Psoas muscle (tissue), 8 donors: ENCODE measurements around the gene GTF2F1. TPM values are rescaled to one million over a fixed set of nuclear protein-coding genes. Genes with fewer than 3 reads are reported as not detected.
"Not testable (repeated sequence)": the region's sequence is repeated elsewhere in the genome, so short reads cannot be mapped to it uniquely, and the experiment has no call there.

Experiments
- ATAC-seq, 4 donors: fragments of 200-7000 bp; cut with Tn5 transposase; one replicate each; pipeline ENCODE4 v1.9.1; 2020; ENCODE audit warnings: moderate library complexity in 3 of 4, mild to moderate bottlenecking in 2 of 4
- DNase-seq, 2 donors: peaks; one replicate each; pipeline ENCODE4 v3.0.0-alpha.2; 2020
- H3K27ac ChIP-seq: fragments of 200-600 bp; one replicate; pipeline ENCODE4 v1.8.0; 2022
- H3K27me3 ChIP-seq, 3 donors: fragments of 200-600 bp in 1 of 3; one replicate each; pipeline versions ENCODE4 v1.6.1 to v1.8.0; 2013 to 2022; ENCODE audit warnings: low read length in 2 of 3, mild to moderate bottlenecking in 2 of 3, moderate library complexity in 1 of 3; ENCODE audit not compliant: insufficient read depth in 3 of 3
- H3K36me3 ChIP-seq, 2 donors: fragments of 200-600 bp in 1 of 2; one replicate each; pipeline versions ENCODE4 v1.6.1 to v1.8.0; 2013 to 2022; ENCODE audit warnings: low read depth in 1 of 2, mild to moderate bottlenecking in 1 of 2, moderate library complexity in 1 of 2; ENCODE audit not compliant: insufficient read depth in 1 of 2
- H3K4me1 ChIP-seq: fragments of 200-600 bp; one replicate; pipeline ENCODE4 v1.8.0; 2022
- H3K4me3 ChIP-seq: fragments of 200-600 bp; one replicate; pipeline ENCODE4 v1.8.0; 2022; ENCODE audit warnings: mild to moderate bottlenecking
- H3K9me3 ChIP-seq: fragments of 200-600 bp; one replicate; pipeline ENCODE4 v1.8.0; 2022
- WGBS, 3 donors: extraction: QIAGEN DNeasy Blood & Tissue Kit; methylation state at CpG; one replicate each; pipeline versions ENCODE4 v1.1.6 to v1.1.7; 2013; 5-methylcytosine and 5-hydroxymethylcytosine counted together
- intact Hi-C, 2 donors: fragments of 100-400 bp; cut with DNase I; formaldehyde crosslinking; loops; one replicate each; pipeline versions ENCODE4 v1.11.0 to v1.14.2; 2022
- polyA plus RNA-seq, 3 donors: library from polyadenylated mRNA; stranded (reverse); fragments of 200-250 nt; gene quantifications; one replicate each; pipeline ENCODE4 v1.2.3, GENCODE V29; 2013
- total RNA-seq, 4 donors: library from RNA; stranded (reverse); fragmentation: NEBNext Ultra II Directional in 2 of 4; extraction: Animal tissue kit (Norgen Biotek cat#: 25700) in 2 of 4; gene quantifications; one replicate each; pipeline versions ENCODE4 v1.2.1 to v1.2.4, GENCODE V29; 2021 to 2023
- TF ChIP-seq, protein P1 (sequence below): fragments of 200-600 bp; IDR thresholded peaks from one replicate; pipeline ENCODE4 v1.8.0; 2022; ENCODE audit warnings: antibody characterized with exemption
- donor health status: healthy with polysubstance abuse.
- donor health status: DM: no; HTN: no; CAD: no; lungs with moderate emphysema.
- donor health status: Bipolar disorder and iron deficiency.
- donor health status: healthy.
- donor health status: DM: yes; HTN: yes; CAD: no.
- donor health status: DM: no; HTN: no; CAD: no.
- donor health status: DM: no; HTN: no; CAD: no.
- donor health status: DM: yes; HTN: yes; CAD: no.

Gene GTF2F1
- total and polyA plus RNA-seq, 7 donors, result 23.7 to 60.0 (median 33.8) TPM

GRCh38 chr19:6433663-6434062 is 40.7 kb upstream of the GTF2F1 start, which contains the start of gene SLC25A41:
TSS of gene SLC25A41 (minus strand) at chr19:6433763. CDS start at chr19:6433693, 70 bp downstream.
- TF ChIP-seq, protein P1, sequence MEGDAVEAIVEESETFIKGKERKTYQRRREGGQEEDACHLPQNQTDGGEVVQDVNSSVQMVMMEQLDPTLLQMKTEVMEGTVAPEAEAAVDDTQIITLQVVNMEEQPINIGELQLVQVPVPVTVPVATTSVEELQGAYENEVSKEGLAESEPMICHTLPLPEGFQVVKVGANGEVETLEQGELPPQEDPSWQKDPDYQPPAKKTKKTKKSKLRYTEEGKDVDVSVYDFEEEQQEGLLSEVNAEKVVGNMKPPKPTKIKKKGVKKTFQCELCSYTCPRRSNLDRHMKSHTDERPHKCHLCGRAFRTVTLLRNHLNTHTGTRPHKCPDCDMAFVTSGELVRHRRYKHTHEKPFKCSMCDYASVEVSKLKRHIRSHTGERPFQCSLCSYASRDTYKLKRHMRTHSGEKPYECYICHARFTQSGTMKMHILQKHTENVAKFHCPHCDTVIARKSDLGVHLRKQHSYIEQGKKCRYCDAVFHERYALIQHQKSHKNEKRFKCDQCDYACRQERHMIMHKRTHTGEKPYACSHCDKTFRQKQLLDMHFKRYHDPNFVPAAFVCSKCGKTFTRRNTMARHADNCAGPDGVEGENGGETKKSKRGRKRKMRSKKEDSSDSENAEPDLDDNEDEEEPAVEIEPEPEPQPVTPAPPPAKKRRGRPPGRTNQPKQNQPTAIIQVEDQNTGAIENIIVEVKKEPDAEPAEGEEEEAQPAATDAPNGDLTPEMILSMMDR, result no peak
- H3K36me3 ChIP-seq, result no peaks in the 10 kb centered on the region
- intact Hi-C loops, result no loop called here
- peaks cover 0 to 9% (median 0%) of the 10 kb centered on the region in 3 donors for H3K27me3 ChIP-seq
- H3K9me3 ChIP-seq, result no peaks in the 10 kb centered on the region
- ATAC-seq (no peak), DNase-seq (no peak)
- no peak within 1 kb of the TSS for H3K27ac ChIP-seq
- H3K4me3 ChIP-seq, result no peak within 1 kb of the TSS
- 91 to 93% (median 93%) methylated on average over 10 of the region's 10 CpGs for WGBS, 3 donors
- H3K4me1 ChIP-seq, result no peaks in the 10 kb centered on the region

GRCh38 chr19:6433165-6433564 is 40.2 kb upstream of the GTF2F1 start:
- TF ChIP-seq, protein P1, result no peak
- intact Hi-C loops, result no loop called here
- no peaks in the 10 kb centered on the region for H3K9me3 ChIP-seq
- no peak for ATAC-seq
- WGBS, 3 donors, result 86 to 90% (median 88%) methylated on average over 11 of the region's 11 CpGs
- no peak overlapping the region for H3K27ac ChIP-seq
- no peak for DNase-seq
- peaks cover 0 to 9% (median 0%) of the 10 kb centered on the region in 3 donors for H3K27me3 ChIP-seq
- no peaks in the 10 kb centered on the region for H3K36me3 ChIP-seq
- no peak overlapping the region for H3K4me3 ChIP-seq
- no peaks in the 10 kb centered on the region for H3K4me1 ChIP-seq

DNA sequence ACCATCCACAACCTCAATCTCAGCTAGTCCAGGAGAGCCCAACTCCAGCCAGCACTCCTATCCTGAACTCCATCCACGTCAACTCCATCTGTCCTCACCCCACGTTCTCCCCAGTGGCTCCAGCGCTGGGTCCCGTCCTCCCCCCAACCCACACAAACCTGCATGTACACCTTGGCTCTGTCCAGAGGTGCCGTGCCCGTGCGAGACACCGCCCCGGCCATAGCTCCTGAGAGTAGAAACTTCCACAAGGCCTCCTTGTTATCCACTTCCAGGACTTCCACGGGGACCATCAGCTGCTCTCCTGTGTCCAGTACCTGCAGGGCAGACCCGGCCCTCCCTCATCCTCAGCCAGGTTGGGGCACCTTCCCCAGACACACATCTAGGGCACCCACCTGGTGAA is 38.9 kb upstream of the GTF2F1 start:
- no peaks in the 10 kb centered on the region for H3K9me3 ChIP-seq
- DNase-seq, result no peak
- 85 to 92% (median 89%) methylated on average over 11 of the region's 11 CpGs for WGBS, 3 donors
- no peak for ATAC-seq
- H3K27me3 ChIP-seq, result peaks cover 0 to 9% (median 0%) of the 10 kb centered on the region in 3 donors
- TF ChIP-seq, protein P1, result no peak
- no peaks in the 10 kb centered on the region for H3K4me1 ChIP-seq
- H3K36me3 ChIP-seq, result no peaks in the 10 kb centered on the region
- intact Hi-C loops, result no loop called here
- no peak overlapping the region for H3K27ac ChIP-seq
- no peak overlapping the region for H3K4me3 ChIP-seq

DNA sequence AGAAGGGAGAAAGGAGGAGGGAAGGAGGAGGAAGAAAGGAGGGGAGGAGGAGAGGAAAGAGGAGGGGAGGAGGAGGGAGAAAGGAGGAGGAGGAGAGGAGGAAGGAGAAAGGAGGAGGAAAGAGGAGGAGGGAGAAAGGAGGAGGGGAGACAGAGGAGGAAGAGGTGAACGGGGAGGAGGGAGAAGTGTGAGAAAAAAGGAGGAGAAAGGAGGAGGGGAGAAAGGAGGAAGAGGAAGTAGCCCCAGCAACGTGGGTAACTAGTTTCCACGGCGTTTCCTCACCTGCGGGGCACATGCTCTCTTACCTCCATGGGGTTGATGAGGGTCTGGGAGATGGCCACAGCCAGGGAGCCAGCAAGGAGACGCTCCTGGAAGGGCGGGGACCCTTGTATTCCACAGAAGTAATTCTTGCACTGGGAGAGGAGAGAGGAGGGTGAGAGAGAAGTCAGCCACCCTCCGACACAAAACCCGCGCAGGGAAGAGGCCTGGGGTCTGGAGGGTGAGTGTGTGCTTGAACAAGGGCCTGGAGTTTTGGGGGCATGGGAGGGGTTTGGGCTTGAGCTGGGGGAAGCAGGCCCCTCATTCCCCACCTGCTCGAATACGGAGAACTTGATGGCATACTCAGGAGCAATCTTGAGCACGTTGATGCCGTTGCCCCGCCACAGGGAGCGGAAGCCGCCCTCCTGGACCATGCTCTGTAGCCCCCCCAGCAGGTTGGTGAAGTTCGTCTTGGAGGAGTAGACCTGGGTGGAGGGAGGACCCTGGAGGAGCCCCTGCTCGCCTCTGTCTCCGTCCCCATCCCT is 36.7 kb upstream of the GTF2F1 start:
- intact Hi-C loops, result loop anchor here in 1 of 2 donors (10.0 kb wide), 1 partner anchor 215 kb away; no protein-coding TSS in a partner anchor
- Histone ChIP-seq H3K4me3 (no peak overlapping the region), H3K9me3 (no peaks in the 10 kb centered on the region), H3K27me3 (peaks cover 0 to 9% (median 0%) of the 10 kb centered on the region in 3 donors), H3K4me1 (no peaks in the 10 kb centered on the region), H3K36me3 (no peaks in the 10 kb centered on the region), H3K27ac (no peak overlapping the region)
- WGBS, 3 donors, result 45 to 56% (median 50%) methylated on average over 20 of the region's 20 CpGs
- TF ChIP-seq, protein P1, result no peak
- ATAC-seq (no peak), DNase-seq (no peak)

- 88% methylated on average over 2 of the region's 2 CpGs for WGBS, 3 donors
- H3K36me3 ChIP-seq, H3K4me1 ChIP-seq, H3K27ac ChIP-seq, H3K27me3 ChIP-seq, DNase-seq, ATAC-seq, H3K4me3 ChIP-seq, H3K9me3 ChIP-seq: not testable (repeated sequence)
- intact Hi-C loops, result loop anchor here in 1 of 2 donors (10.0 kb wide), 1 partner anchor 214 kb away; no protein-coding TSS in a partner anchor
Observed at GRCh38 chr19:6428692-6429418, 35.9 kb upstream of the GTF2F1 start.
